Mammary epithelial cell (primary cell): ENCODE measurements around the gene DCDC2C.

Experiments used
- CTCF ChIP-seq, 2 donors: IDR thresholded peaks in 1 of 2; conservative IDR thresholded peaks in 1 of 2; 2 replicates each; pipeline ENCODE4 v1.5.1; 2011 to 2012; ENCODE audit warnings: inconsistent platforms in 2 of 2, low read length in 2 of 2, mild to moderate bottlenecking in 2 of 2, control low read depth in 1 of 2, low read depth in 1 of 2; ENCODE audit not compliant: insufficient read depth in 1 of 2; ENCODE audit errors: extremely low read depth in 1 of 2
- EZH2 ChIP-seq: IDR thresholded peaks from 2 replicates; pipeline ENCODE4 v1.6.1; 2012; ENCODE audit warnings: low read length, inconsistent platforms, borderline replicate concordance

- TF ChIP-seq CTCF (conservative IDR thresholded peaks at IDR 0.05 in 1 of 2, IDR thresholded peaks at IDR 0.05 in 1 of 2; ENCODE audit: extremely low read depth in 1 of 2, insufficient read depth in 1 of 2, low read depth in 1 of 2, low read length in 2 of 2) (no peak), EZH2 (no peak)
Observed at GRCh38 chr2:3737128-3737527, 33.8 kb downstream of the DCDC2C start.
